Measurements from ENCODE around the gene ADGRB3. TPM values are rescaled to one million over a fixed set of nuclear protein-coding genes. Genes with fewer than 3 reads are reported as not detected.

ADGRB3 gene
- total and polyA plus RNA-seq, 10 of the 15 experiments (the other 5 are each of a cell fraction or from before 2014, with no cell fraction given): 0.03 to 0.06 TPM; not detected in 8

DNA sequence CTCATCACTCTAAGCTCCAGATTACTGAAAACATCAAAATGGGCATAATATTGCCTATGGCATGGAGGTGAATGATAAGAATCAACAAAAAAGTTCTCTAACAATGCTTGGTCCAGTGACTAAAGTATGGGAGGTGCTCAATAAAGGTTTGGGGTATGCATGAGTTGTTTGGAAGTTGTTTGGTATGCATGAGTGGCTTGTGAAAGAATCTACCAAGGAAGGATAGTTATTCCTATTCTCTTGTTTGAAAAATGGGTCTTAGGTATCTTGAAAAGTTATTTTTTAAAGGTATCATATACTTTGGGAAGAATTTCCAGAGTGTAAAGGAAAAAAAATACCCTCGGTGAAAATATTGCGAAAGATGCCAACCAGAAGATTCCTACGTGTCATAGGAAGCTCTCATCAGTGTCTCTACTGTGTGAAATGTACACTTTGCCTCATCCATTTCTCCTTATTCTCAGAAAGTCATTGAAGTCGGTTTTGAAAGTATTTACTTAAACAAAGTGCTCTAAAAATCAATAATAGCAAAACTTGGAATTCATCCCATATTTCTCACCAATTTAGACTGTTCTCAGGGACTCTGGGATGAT, 449.8 kb downstream of the ADGRB3 start:
- Histone ChIP-seq H4K20me1 (ENCODE audit: control insufficient read depth, insufficient read depth) (no peaks in the 10 kb centered on the region), H3K36me3 (ENCODE audit: control insufficient read depth in 2 of 2, insufficient read depth in 2 of 2, low read length in 1 of 2) (no peaks in the 10 kb centered on the region), H3K4me3 (no peak overlapping the region), H3K79me2 (ENCODE audit: control insufficient read depth, insufficient read depth, low read length) (no peaks in the 10 kb centered on the region), H3K27me3 (replicated peaks in 1 of 2; ENCODE audit: control insufficient read depth in 2 of 2, insufficient read depth in 2 of 2, low read length in 1 of 2) (no peaks in the 10 kb centered on the region), H3K9ac (ENCODE audit: control insufficient read depth, insufficient read depth, low read length) (no peak overlapping the region), H3K4me1 (ENCODE audit: control insufficient read depth, insufficient read depth, low read length) (no peaks in the 10 kb centered on the region), H3K27ac (ENCODE audit: control insufficient read depth, insufficient read depth) (no peak overlapping the region), H2AFZ (ENCODE audit: control insufficient read depth, low read depth, low read length) (no peak overlapping the region), H3K4me2 (ENCODE audit: control insufficient read depth, insufficient read depth) (no peak overlapping the region), H3K9me3 (replicated peaks; ENCODE audit: control insufficient read depth, insufficient read depth, low read length) (no peaks in the 10 kb centered on the region)
- FAIRE-seq (no peak), ATAC-seq (no peak), DNase-seq (ENCODE audit: low read depth, low spot score) (no peak)
- no peak for TF ChIP-seq ZBTB11 (CRISPR knock-in tag; IDR thresholded peaks at IDR 0.05)
- TF ChIP-seq ZBED1 (IDR thresholded peaks at IDR 0.05; ENCODE audit: borderline replicate concordance): no peak
- TF ChIP-seq RFX5 (IDR thresholded peaks at IDR 0.05; ENCODE audit: low read depth, low read length): no peak
- TF ChIP-seq BCL11A (IDR thresholded peaks at IDR 0.05; ENCODE audit: low read depth, low read length): no peak
- no peak for TF ChIP-seq STAT3 (IDR thresholded peaks at IDR 0.05; ENCODE audit: low read depth, low read length)
- TF ChIP-seq CHD1 (IDR thresholded peaks at IDR 0.05; ENCODE audit: low read depth, low read length): no peak
- no peak for TF ChIP-seq ZNF24 (IDR thresholded peaks at IDR 0.05)
- TF ChIP-seq NFIC (IDR thresholded peaks at IDR 0.05; ENCODE audit: low read depth, low read length): no peak
- TF ChIP-seq, protein P1, sequence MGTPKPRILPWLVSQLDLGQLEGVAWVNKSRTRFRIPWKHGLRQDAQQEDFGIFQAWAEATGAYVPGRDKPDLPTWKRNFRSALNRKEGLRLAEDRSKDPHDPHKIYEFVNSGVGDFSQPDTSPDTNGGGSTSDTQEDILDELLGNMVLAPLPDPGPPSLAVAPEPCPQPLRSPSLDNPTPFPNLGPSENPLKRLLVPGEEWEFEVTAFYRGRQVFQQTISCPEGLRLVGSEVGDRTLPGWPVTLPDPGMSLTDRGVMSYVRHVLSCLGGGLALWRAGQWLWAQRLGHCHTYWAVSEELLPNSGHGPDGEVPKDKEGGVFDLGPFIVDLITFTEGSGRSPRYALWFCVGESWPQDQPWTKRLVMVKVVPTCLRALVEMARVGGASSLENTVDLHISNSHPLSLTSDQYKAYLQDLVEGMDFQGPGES (IDR thresholded peaks at IDR 0.05): no peak
- TF ChIP-seq, protein P2, sequence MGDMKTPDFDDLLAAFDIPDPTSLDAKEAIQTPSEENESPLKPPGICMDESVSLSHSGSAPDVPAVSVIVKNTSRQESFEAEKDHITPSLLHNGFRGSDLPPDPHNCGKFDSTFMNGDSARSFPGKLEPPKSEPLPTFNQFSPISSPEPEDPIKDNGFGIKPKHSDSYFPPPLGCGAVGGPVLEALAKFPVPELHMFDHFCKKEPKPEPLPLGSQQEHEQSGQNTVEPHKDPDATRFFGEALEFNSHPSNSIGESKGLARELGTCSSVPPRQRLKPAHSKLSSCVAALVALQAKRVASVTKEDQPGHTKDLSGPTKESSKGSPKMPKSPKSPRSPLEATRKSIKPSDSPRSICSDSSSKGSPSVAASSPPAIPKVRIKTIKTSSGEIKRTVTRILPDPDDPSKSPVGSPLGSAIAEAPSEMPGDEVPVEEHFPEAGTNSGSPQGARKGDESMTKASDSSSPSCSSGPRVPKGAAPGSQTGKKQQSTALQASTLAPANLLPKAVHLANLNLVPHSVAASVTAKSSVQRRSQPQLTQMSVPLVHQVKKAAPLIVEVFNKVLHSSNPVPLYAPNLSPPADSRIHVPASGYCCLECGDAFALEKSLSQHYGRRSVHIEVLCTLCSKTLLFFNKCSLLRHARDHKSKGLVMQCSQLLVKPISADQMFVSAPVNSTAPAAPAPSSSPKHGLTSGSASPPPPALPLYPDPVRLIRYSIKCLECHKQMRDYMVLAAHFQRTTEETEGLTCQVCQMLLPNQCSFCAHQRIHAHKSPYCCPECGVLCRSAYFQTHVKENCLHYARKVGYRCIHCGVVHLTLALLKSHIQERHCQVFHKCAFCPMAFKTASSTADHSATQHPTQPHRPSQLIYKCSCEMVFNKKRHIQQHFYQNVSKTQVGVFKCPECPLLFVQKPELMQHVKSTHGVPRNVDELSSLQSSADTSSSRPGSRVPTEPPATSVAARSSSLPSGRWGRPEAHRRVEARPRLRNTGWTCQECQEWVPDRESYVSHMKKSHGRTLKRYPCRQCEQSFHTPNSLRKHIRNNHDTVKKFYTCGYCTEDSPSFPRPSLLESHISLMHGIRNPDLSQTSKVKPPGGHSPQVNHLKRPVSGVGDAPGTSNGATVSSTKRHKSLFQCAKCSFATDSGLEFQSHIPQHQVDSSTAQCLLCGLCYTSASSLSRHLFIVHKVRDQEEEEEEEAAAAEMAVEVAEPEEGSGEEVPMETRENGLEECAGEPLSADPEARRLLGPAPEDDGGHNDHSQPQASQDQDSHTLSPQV (IDR thresholded peaks at IDR 0.05): no peak
- TF ChIP-seq ZNF207 (IDR thresholded peaks at IDR 0.05; ENCODE audit: borderline replicate concordance): no peak
- no peak for TF ChIP-seq RELA (IDR thresholded peaks at IDR 0.05; ENCODE audit: borderline replicate concordance, partially characterized antibody)
- no peak for TF ChIP-seq EZH2 (IDR thresholded peaks at IDR 0.05; ENCODE audit: borderline replicate concordance, control insufficient read depth, low read depth, low read length)
- WGBS (ENCODE audit: insufficient coverage, insufficient replicate concordance, low lambda C conversion rate, missing lambda C conversion rate): 21% methylated on average over 4 of the region's 4 CpGs
- intact Hi-C loops (cut with micrococcal nuclease; ENCODE audit: unreplicated experiment): no loop called here
- no TSS peak for BruUV-seq (replicated peaks)
- ChIA-PET RAD21 (ENCODE audit: unreplicated experiment) (no interaction called here), POLR2A (no interaction called here), SMC1A (ENCODE audit: uncharacterized antibody, unreplicated experiment) (no interaction called here), CTCF (no interaction called here)
- in situ Hi-C loops (cut with MboI): no loop called here
